Peyer's patch (tissue), 4 donors: ENCODE results near the gene DGKE. TPM values are rescaled to one million over a fixed set of nuclear protein-coding genes. Genes with fewer than 3 reads are reported as not detected.

Experiments used
- DNase-seq, 3 donors: peaks; one replicate each; pipeline ENCODE4 v3.0.0-alpha.2; 2017 to 2019
- H3K27ac ChIP-seq, 4 donors: fragments of 200-600 bp; sonication (generic); one replicate each; pipeline ENCODE4 v1.5.1; 2016 to 2019
- H3K27me3 ChIP-seq, 2 donors: fragments of 200-600 bp; sonication (generic); one replicate each; pipeline ENCODE4 v1.5.1; 2019
- H3K36me3 ChIP-seq, 3 donors: fragments of 200-600 bp; sonication (generic); one replicate each; pipeline ENCODE4 v1.5.1; 2016 to 2019
- H3K4me1 ChIP-seq, 4 donors: fragments of 200-600 bp; sonication (generic); one replicate each; pipeline ENCODE4 v1.5.1; 2016 to 2019
- H3K4me3 ChIP-seq, 4 donors: fragments of 200-600 bp; sonication (generic); 1 replicate in 3 of 4; 2 replicates in 1 of 4; pipeline ENCODE4 v1.5.1; 2016 to 2019; ENCODE audit warnings: mild to moderate bottlenecking in 1 of 4
- H3K9me3 ChIP-seq, 4 donors: fragments of 200-600 bp; sonication (generic); one replicate each; pipeline ENCODE4 v1.5.1; 2016 to 2019; ENCODE audit warnings: mild to moderate bottlenecking in 1 of 4
- POLR2A ChIP-seq, 2 donors: fragments of 450-650 bp; IDR thresholded peaks; one replicate each; pipeline ENCODE4 v1.5.1; 2017; ENCODE audit warnings: antibody characterized with exemption in 2 of 2, mild to moderate bottlenecking in 2 of 2, moderate library complexity in 2 of 2
- total RNA-seq, 4 donors: library from RNA; depleted of rRNA; stranded (reverse); fragments of >200 nt; gene quantifications; one replicate each; pipeline ENCODE4 v1.1.0, GENCODE V29; 2016
- TF ChIP-seq, protein P1 (sequence below), 6 experiments: fragments of 450-650 bp in 4 of 6; fragments of 200-600 bp in 2 of 6; sonication (generic) in 1 of 6; IDR thresholded peaks; one replicate each; pipeline ENCODE4 v1.5.1; 2017 to 2019; ENCODE audit warnings: antibody characterized with exemption in 6 of 6, mild to moderate bottlenecking in 3 of 6, moderate library complexity in 1 of 6

DGKE gene
- total RNA-seq, 4 donors from 2014 or later, result 4.2 to 12.4 (median 9.0) TPM

DNA sequence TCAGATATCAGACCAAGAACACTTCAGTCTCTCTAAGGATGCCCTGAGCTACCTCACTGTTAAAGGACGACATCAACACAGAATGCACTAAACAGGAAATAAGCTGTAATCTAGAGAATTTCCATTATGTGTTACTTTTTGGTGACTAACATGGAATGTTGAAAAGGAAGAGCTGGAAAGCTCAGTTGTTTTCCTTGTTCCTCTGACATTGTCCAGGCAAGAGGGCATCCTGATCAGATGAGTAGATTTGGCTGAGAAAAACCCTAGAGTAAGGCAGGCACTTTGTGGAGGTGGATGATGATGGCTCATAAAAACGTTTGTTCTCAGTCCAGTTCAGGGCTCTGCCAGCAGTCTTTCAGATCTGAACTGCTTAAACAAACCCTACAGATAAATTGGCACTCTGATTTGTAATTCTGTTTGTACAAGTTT is 34.0 kb downstream of the DGKE start:
- no peaks in the 10 kb centered on the region for H3K4me1 ChIP-seq
- no peaks in the 10 kb centered on the region for H3K9me3 ChIP-seq
- TF ChIP-seq, protein P1, sequence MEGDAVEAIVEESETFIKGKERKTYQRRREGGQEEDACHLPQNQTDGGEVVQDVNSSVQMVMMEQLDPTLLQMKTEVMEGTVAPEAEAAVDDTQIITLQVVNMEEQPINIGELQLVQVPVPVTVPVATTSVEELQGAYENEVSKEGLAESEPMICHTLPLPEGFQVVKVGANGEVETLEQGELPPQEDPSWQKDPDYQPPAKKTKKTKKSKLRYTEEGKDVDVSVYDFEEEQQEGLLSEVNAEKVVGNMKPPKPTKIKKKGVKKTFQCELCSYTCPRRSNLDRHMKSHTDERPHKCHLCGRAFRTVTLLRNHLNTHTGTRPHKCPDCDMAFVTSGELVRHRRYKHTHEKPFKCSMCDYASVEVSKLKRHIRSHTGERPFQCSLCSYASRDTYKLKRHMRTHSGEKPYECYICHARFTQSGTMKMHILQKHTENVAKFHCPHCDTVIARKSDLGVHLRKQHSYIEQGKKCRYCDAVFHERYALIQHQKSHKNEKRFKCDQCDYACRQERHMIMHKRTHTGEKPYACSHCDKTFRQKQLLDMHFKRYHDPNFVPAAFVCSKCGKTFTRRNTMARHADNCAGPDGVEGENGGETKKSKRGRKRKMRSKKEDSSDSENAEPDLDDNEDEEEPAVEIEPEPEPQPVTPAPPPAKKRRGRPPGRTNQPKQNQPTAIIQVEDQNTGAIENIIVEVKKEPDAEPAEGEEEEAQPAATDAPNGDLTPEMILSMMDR (IDR thresholded peaks at IDR 0.05), result no peak
- no peak for TF ChIP-seq POLR2A (IDR thresholded peaks at IDR 0.05)
- H3K27me3 ChIP-seq, result no peaks in the 10 kb centered on the region
- peak overlapping the region in 1 of 4 donors; percentile 3 for H3K27ac ChIP-seq
- no peak for DNase-seq
- peaks cover 0 to 13% (median 0%) of the 10 kb centered on the region in 3 donors for H3K36me3 ChIP-seq
- H3K4me3 ChIP-seq, result no peak overlapping the region

DNA sequence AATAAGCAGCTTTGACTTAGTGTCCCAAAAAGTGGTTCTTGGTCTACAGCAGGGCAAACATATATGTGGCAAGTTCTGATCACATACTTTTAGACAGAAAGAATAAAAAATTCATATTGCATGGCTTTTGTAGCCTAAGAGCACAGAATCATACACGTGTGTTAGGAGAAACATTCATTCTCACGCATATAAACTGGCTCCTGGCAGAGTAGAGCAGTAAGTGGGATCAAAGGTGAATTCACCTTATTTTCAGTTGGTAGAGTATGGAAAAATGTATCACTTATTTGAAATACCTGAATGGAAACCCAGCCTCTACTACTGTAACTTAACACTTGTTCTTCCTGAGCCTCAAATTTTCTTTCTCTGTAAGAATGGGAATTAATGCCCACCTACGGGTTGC is 34.8 kb downstream of the DGKE start:
- TF ChIP-seq, protein P1 (IDR thresholded peaks at IDR 0.05), result no peak
- Histone ChIP-seq H3K9me3 (no peaks in the 10 kb centered on the region), H3K36me3 (peaks cover 0 to 11% (median 0%) of the 10 kb centered on the region in 3 donors), H3K4me1 (no peaks in the 10 kb centered on the region), H3K4me3 (no peak overlapping the region), H3K27me3 (no peaks in the 10 kb centered on the region), H3K27ac (no peak overlapping the region)
- DNase-seq, result no peak

DNA sequence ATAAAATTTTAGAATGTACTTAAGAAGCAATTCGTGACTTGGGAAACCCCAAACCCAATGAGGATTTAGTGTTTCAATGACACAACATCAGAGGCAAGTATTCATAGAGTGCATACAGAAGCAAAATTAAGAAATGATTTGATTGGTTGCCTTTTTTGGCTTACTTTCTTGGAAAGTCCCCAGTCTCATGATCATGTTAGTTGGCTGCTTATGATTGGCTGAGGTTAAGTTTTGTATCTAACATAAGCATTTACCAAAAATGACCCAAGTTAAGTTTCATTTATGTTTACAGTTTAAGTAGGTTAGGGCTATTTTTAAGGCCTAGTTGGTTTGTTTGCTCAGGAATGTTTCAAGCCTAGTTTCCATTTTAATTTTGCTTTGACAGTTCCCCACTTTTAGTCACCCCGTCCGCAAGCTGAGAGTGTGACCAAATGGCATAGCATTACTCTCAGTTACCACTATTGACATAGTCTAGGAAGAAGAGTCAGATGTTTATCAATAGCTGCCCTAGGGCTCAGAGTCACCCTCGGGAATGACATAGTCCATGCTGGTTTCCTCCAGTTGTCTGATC is 36.2 kb downstream of the DGKE start:
- H3K36me3 ChIP-seq, result no peaks in the 10 kb centered on the region
- no peak overlapping the region for H3K4me3 ChIP-seq
- H3K27me3 ChIP-seq, result no peaks in the 10 kb centered on the region
- H3K27ac ChIP-seq, result no peak overlapping the region
- no peaks in the 10 kb centered on the region for H3K4me1 ChIP-seq
- no peaks in the 10 kb centered on the region for H3K9me3 ChIP-seq
- TF ChIP-seq POLR2A (IDR thresholded peaks at IDR 0.05), result no peak
- TF ChIP-seq, protein P1 (IDR thresholded peaks at IDR 0.05), result no peak
- no peak for DNase-seq

DNA sequence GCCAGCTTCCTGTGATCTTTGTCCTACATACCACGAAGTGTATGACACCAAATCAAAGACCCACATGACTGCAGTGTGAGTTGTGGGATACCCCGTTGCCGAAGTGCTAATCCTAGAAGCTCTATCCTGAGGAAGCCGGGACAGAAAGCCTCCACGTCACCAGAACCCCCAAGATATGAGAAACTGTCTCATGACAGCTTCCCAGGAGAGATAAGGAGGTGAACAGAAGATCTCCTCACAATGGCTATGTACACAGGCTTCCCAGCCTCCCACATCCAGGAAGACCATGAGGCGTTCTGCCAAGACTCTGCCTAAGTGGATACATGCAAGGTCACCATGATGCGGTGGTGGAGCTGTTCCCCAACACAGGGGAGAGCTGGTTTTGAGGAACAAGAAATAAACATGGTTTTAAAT is 42.8 kb downstream of the DGKE start:
- TF ChIP-seq, protein P1 (IDR thresholded peaks at IDR 0.05), result no peak
- TF ChIP-seq POLR2A (IDR thresholded peaks at IDR 0.05), result no peak
- H3K27me3 ChIP-seq, result no peaks in the 10 kb centered on the region
- H3K4me1 ChIP-seq, result no peaks in the 10 kb centered on the region
- no peak overlapping the region for H3K27ac ChIP-seq
- H3K9me3 ChIP-seq, result no peaks in the 10 kb centered on the region
- no peaks in the 10 kb centered on the region for H3K36me3 ChIP-seq
- DNase-seq, result no peak
- H3K4me3 ChIP-seq, result no peak overlapping the region

DNA sequence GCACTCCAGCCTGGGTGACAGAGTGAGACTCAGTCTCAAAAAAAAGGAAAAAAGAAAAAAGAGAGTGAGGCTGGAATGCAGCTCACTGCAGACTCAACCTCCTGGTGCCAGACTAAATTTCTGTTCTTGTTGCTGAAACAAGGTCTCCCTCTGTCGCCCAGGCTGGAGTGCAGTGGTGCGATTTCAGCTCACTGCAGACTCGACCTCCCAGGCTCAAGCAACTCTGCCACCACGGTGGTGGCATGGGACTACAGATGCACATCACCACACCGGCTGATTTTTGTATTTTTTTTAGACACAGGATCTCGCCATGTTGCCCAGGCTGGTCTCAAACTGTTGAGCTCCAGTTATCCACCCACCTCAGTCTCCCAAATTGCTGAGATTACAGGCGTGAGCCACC is 45.3 kb downstream of the DGKE start:
- no peaks in the 10 kb centered on the region for H3K36me3 ChIP-seq
- TF ChIP-seq, protein P1 (IDR thresholded peaks at IDR 0.05), result no peak
- no peak for TF ChIP-seq POLR2A (IDR thresholded peaks at IDR 0.05)
- no peaks in the 10 kb centered on the region for H3K9me3 ChIP-seq
- no peaks in the 10 kb centered on the region for H3K4me1 ChIP-seq
- no peaks in the 10 kb centered on the region for H3K27me3 ChIP-seq
- H3K27ac ChIP-seq, result no peak overlapping the region
- no peak for DNase-seq
- H3K4me3 ChIP-seq, result no peak overlapping the region

DNA sequence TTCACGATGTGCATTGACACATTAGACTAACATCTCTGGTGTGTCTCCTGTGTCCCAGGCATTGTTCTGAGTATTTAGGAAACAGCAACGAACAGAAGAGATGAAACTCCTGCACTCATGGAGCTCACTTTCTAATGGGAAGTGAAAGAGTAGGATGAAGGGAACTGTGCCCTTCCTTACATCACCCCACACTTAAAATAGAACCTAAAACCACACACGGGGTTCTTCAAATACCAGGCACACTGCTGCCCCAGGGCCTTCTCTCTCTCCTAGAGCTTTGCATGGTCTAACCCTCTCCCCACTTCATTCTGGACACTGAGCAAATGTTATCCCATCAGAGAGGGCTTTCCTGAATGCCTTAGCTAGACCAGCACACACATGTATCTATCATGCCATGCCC is 46.2 kb downstream of the DGKE start:
- Histone ChIP-seq H3K27me3 (no peaks in the 10 kb centered on the region), H3K4me3 (no peak overlapping the region), H3K9me3 (no peaks in the 10 kb centered on the region), H3K27ac (no peak overlapping the region), H3K36me3 (no peaks in the 10 kb centered on the region), H3K4me1 (no peaks in the 10 kb centered on the region)
- no peak for TF ChIP-seq POLR2A (IDR thresholded peaks at IDR 0.05)
- TF ChIP-seq, protein P1 (IDR thresholded peaks at IDR 0.05), result no peak
- no peak for DNase-seq
